H1 (cell line): ENCODE measurements around the gene BRD1. TPM values are rescaled to one million over a fixed set of nuclear protein-coding genes. Genes with fewer than 3 reads are reported as not detected.

ENCODE experiments used
- CTCF ChIA-PET: fragments of 300-600 bp; sonication (Branson Sonifier 250); formaldehyde crosslinking; loops from one replicate; lab custom pipeline; 2021; ENCODE audit not compliant: partially characterized antibody; lab: Charles Lee
- POLR2A ChIA-PET: fragments of 300-600 bp; sonication (Branson Sonifier 250); formaldehyde crosslinking; loops from one replicate; lab custom pipeline; 2021; ENCODE audit warnings: inconsistent platforms; ENCODE audit not compliant: partially characterized antibody; lab: Charles Lee
- DNase-seq, 2 experiments: peaks; one replicate each; pipeline versions ENCODE4 v3.0.0 to v3.0.0-alpha.2; 2010 to 2022; ENCODE audit warnings: low spot score in 2 of 2, low read depth in 1 of 2, mixed read lengths in 1 of 2
- FAIRE-seq: peaks from 2 replicates; lab custom pipeline; 2011; peaks lifted over from hg19 to GRCh38; lab: Jason Lieb, UNC
- H2AFZ ChIP-seq: 2 replicates; pipeline ENCODE4 v1.8.1; 2012; ENCODE audit warnings: low read length, inconsistent platforms
- H2AK5ac ChIP-seq: 2 replicates; pipeline ENCODE4 v1.6.1; 2013; ENCODE audit warnings: low read depth, low read length
- H2BK120ac ChIP-seq: replicated peaks from 2 replicates; pipeline ENCODE3; 2013; ENCODE audit warnings: low read depth, low read length, inconsistent platforms
- H2BK12ac ChIP-seq: 2 replicates; pipeline ENCODE4 v1.6.1; 2013; ENCODE audit warnings: low read depth, low read length
- H2BK15ac ChIP-seq: 2 replicates; pipeline ENCODE4 v1.6.1; 2013; ENCODE audit warnings: low read length
- H2BK20ac ChIP-seq: 2 replicates; pipeline ENCODE4 v1.6.1; 2013; ENCODE audit warnings: low read length
- H2BK5ac ChIP-seq: 2 replicates; pipeline ENCODE4 v1.6.1; 2013; ENCODE audit warnings: low read depth, low read length
- H3K14ac ChIP-seq: 2 replicates; pipeline ENCODE4 v1.6.1; 2013; ENCODE audit warnings: inconsistent platforms; ENCODE audit not compliant: insufficient read length
- H3K18ac ChIP-seq: 2 replicates; pipeline ENCODE4 v1.6.1; 2013; ENCODE audit warnings: low read length; ENCODE audit errors: extremely low read depth
- H3K23ac ChIP-seq: 2 replicates; pipeline ENCODE4 v1.6.1; 2013; ENCODE audit warnings: inconsistent platforms; ENCODE audit not compliant: insufficient read length
- H3K23me2 ChIP-seq: 2 replicates; pipeline ENCODE4 v1.6.1; 2013; ENCODE audit warnings: low read depth, low read length
- H3K27ac ChIP-seq: 2 replicates; pipeline ENCODE4 v1.6.1; 2011; ENCODE audit warnings: low read depth, low read length, inconsistent platforms
- H3K27me3 ChIP-seq, 4 experiments: replicated peaks in 1 of 4; 1 replicate in 1 of 4; 2 replicates in 3 of 4; pipeline versions ENCODE4 v1.6.1 to v1.8.1; 2011 to 2013; ENCODE audit warnings: low read length in 3 of 4, mild to moderate bottlenecking in 3 of 4, inconsistent platforms in 2 of 4, mixed read lengths in 2 of 4, moderate library complexity in 1 of 4; ENCODE audit not compliant: control insufficient read depth in 3 of 4, insufficient read depth in 3 of 4; ENCODE audit errors: extremely low read depth in 1 of 4
- H3K36me3 ChIP-seq, 4 experiments: 2 replicates each; pipeline versions ENCODE4 v1.6.1 to v1.8.1; 2011 to 2013; ENCODE audit warnings: mild to moderate bottlenecking in 4 of 4, low read length in 3 of 4, moderate library complexity in 2 of 4, control low read depth in 1 of 4, inconsistent platforms in 1 of 4; ENCODE audit not compliant: insufficient read depth in 4 of 4, control insufficient read depth in 2 of 4
- H3K4ac ChIP-seq: replicated peaks from 2 replicates; pipeline ENCODE3; 2013; ENCODE audit warnings: low read length, low read depth, mixed read lengths, inconsistent platforms; ENCODE audit not compliant: insufficient read length
- H3K4me1 ChIP-seq, 4 experiments: replicated peaks in 1 of 4; 1 replicate in 1 of 4; 2 replicates in 3 of 4; pipeline versions ENCODE4 v1.6.1 to v1.8.1; 2011 to 2013; ENCODE audit warnings: low read length in 3 of 4, inconsistent platforms in 2 of 4, mixed read lengths in 1 of 4; ENCODE audit not compliant: insufficient read depth in 4 of 4, control insufficient read depth in 3 of 4
- H3K4me2 ChIP-seq, 2 experiments: 2 replicates each; pipeline versions ENCODE4 v1.6.1 to v1.8.1; 2011 to 2013; ENCODE audit warnings: low read depth in 2 of 2, low read length in 2 of 2, control low read depth in 1 of 2, inconsistent platforms in 1 of 2, mild to moderate bottlenecking in 1 of 2; ENCODE audit not compliant: insufficient read depth in 1 of 2
- H3K4me3 ChIP-seq, 4 experiments: fragments of 200-600, 300-600 bp in 1 of 4; sonication (generic), shearing (Covaris generic), sonication (Bioruptor Twin) in 1 of 4; 2 replicates each; pipeline versions ENCODE4 v1.5.1 to v1.8.1; 2011 to 2016; ENCODE audit warnings: low read length in 4 of 4, low read depth in 3 of 4, control low read depth in 2 of 4, inconsistent platforms in 2 of 4, mild to moderate bottlenecking in 2 of 4, mixed read lengths in 1 of 4, moderate library complexity in 1 of 4; ENCODE audit not compliant: insufficient read depth in 2 of 4; ENCODE audit errors: extremely low read depth in 1 of 4
- H3K56ac ChIP-seq: replicated peaks from 2 replicates; pipeline ENCODE3; 2013; ENCODE audit warnings: low read depth, mild to moderate bottlenecking, mixed read lengths, low read length, inconsistent platforms; ENCODE audit not compliant: insufficient read length
- H3K79me1 ChIP-seq: 2 replicates; pipeline ENCODE4 v1.6.1; 2013; ENCODE audit warnings: low read depth, low read length, control low read depth
- H3K79me2 ChIP-seq, 2 experiments: 2 replicates each; pipeline versions ENCODE4 v1.6.1 to v1.8.1; 2012 to 2013; ENCODE audit warnings: low read length in 2 of 2, mild to moderate bottlenecking in 2 of 2, inconsistent platforms in 1 of 2; ENCODE audit not compliant: insufficient read depth in 2 of 2, control insufficient read depth in 1 of 2
- H3K9ac ChIP-seq, 4 experiments: replicated peaks in 1 of 4; 1 replicate in 1 of 4; 2 replicates in 3 of 4; pipeline versions ENCODE4 v1.6.1 to v1.8.1; 2011 to 2013; ENCODE audit warnings: low read depth in 3 of 4, low read length in 3 of 4, control low read depth in 2 of 4, mild to moderate bottlenecking in 2 of 4, moderate library complexity in 2 of 4, inconsistent platforms in 1 of 4; ENCODE audit errors: extremely low read depth in 1 of 4
- H3K9me3 ChIP-seq, 2 experiments: 2 replicates each; pipeline versions ENCODE4 v1.6.1 to v1.8.1; 2012 to 2013; ENCODE audit warnings: mild to moderate bottlenecking in 2 of 2, moderate library complexity in 2 of 2, control low read depth in 1 of 2, inconsistent platforms in 1 of 2, low read depth in 1 of 2, low read length in 1 of 2, mixed read lengths in 1 of 2; ENCODE audit not compliant: insufficient read depth in 2 of 2
- H4K20me1 ChIP-seq, 2 experiments: replicated peaks in 1 of 2; 2 replicates each; pipeline versions ENCODE3 to v1.8.1; 2011 to 2013; ENCODE audit warnings: inconsistent platforms in 2 of 2, low read length in 2 of 2, mild to moderate bottlenecking in 1 of 2; ENCODE audit not compliant: insufficient read depth in 2 of 2, control insufficient read depth in 1 of 2
- H4K5ac ChIP-seq: 2 replicates; pipeline ENCODE4 v1.6.1; 2013; ENCODE audit warnings: low read length, low read depth, mixed read lengths, inconsistent platforms; ENCODE audit not compliant: insufficient read length
- H4K8ac ChIP-seq: 2 replicates; pipeline ENCODE4 v1.8.0; 2013; ENCODE audit warnings: mild to moderate bottlenecking, moderate library complexity, low read length, inconsistent platforms; ENCODE audit not compliant: insufficient read depth; ENCODE audit errors: extremely low read depth
- H4K91ac ChIP-seq: replicated peaks from 2 replicates; pipeline ENCODE3; 2013; ENCODE audit warnings: low read length, mixed read lengths, inconsistent platforms; ENCODE audit not compliant: insufficient read length
- CEBPB ChIP-seq: IDR thresholded peaks from 2 replicates; pipeline ENCODE4 v1.6.1; 2012; ENCODE audit warnings: low read depth, low read length
- FOSL1 ChIP-seq: IDR thresholded peaks from 2 replicates; pipeline ENCODE4 v1.6.1; 2011; ENCODE audit warnings: mild to moderate bottlenecking, low read depth, low read length, moderate library complexity; ENCODE audit not compliant: insufficient read depth
- PHF8 ChIP-seq: fragments of 200-600 bp; sonication (generic); conservative IDR thresholded peaks from 2 replicates; pipeline ENCODE4 v1.7.1; 2012; ENCODE audit warnings: low read depth, mild to moderate bottlenecking, inconsistent platforms, low read length, moderate library complexity
- RAD21 ChIP-seq, 2 experiments: IDR thresholded peaks in 1 of 2; conservative IDR thresholded peaks in 1 of 2; 2 replicates each; pipeline ENCODE4 v1.6.1; 2011; ENCODE audit warnings: low read depth in 2 of 2, low read length in 2 of 2, improper control_type of control experiment in 1 of 2, inconsistent platforms in 1 of 2, mild to moderate bottlenecking in 1 of 2, moderate library complexity in 1 of 2
- RBBP5 ChIP-seq: IDR thresholded peaks from 2 replicates; pipeline ENCODE4 v1.7.1; 2012; ENCODE audit warnings: low read depth, mild to moderate bottlenecking, inconsistent platforms, low read length, moderate library complexity, borderline replicate concordance
- RXRA ChIP-seq: IDR thresholded peaks from 2 replicates; pipeline ENCODE4 v1.6.1; 2011; ENCODE audit warnings: low read depth, mild to moderate bottlenecking, low read length, moderate library complexity; ENCODE audit not compliant: insufficient read depth
- WGBS, 2 experiments: shearing (Covaris generic) in 1 of 2; methylation state at CpG; one replicate each; pipeline versions ENCODE4 v1.1.6 to v1.1.7; 2013 to 2015; ENCODE audit warnings: low lambda C conversion rate in 2 of 2, mixed read lengths in 2 of 2, inconsistent platforms in 1 of 2, low coverage in 1 of 2, missing lambda C conversion rate in 1 of 2; ENCODE audit not compliant: insufficient replicate concordance in 2 of 2, insufficient coverage in 1 of 2, insufficient read length in 1 of 2; ENCODE audit errors: extremely low coverage in 1 of 2, missing lambda C conversion rate in 1 of 2; 5-methylcytosine and 5-hydroxymethylcytosine counted together
- polyA plus RNA-seq, 7 experiments: library from polyadenylated mRNA; depleted of rRNA in 3 of 7; stranded (reverse) in 5 of 7; unstranded in 2 of 7; fragments of >200 nt in 5 of 7; fragments of 200-250 nt in 2 of 7; gene quantifications; 1 replicate in 5 of 7; 2 replicates in 1 of 7; 4 replicates in 1 of 7; pipeline versions ENCODE4 v1.2.1 to v1.2.3, GENCODE V29; 2011 to 2013; ENCODE audit warnings: missing spikeins in 2 of 7, mixed read lengths in 2 of 7
- total RNA-seq: library from RNA; stranded (reverse); fragmentation: NEBNext Ultra II Directional; extraction: Animal tissue kit (Norgen Biotek cat#: 25700); gene quantifications from 2 replicates; pipeline ENCODE4 v1.2.1, GENCODE V29; 2021

BRD1 gene
- total and polyA plus RNA-seq, 2 of the 8 experiments (the other 6 are each of a cell fraction or from before 2014, with no cell fraction given): 6.8 to 34.0 TPM

DNA sequence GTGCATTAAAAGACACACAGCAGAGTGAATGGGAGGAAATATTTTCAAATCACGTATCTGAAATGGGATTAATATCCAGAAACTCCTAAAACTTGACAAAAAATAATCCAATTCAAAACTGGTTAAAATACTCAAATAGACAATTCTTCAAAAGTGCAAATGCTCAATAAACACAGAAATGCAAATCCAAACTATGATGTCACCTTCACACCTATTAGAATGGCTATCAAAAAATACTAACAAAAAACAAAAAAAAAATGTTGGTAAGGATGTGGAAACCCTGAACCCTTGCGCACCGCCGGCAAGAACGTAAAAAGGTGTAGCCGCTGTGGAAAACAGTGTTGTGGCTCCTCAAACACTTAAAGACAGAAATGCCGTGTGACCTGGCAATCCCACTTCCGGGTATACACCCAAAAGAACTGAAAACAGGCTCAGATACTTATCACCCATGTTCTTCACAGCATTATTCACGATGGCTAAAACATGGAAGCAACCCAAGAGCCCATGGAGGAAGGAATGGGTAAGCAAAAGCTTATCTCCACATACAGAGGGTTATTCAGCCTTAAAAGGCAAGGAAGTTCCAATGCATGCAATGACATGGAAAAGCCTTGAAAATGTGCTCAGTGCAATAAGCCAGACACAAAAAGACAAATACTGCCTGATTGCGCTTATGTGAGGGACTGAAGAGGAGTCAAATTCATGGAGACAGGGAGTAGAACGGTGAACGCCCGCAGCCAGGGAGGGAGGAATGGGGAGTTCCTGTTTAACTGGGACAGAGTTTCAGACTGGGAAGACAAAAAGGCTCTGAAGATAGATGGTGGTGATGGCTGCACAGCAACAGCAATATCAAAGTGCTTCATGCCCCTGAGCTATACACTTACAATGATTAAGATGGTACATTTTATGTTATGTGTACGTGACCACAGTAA is 19.6 kb downstream of the BRD1 start:
- no peak overlapping the region for H3K23ac ChIP-seq
- H3K4me1 ChIP-seq: no peaks in the 10 kb centered on the region; a peak in 1 of 7 replicates
- H3K36me3 ChIP-seq: peaks cover 0 to 8% (median 2%) of the 10 kb centered on the region in 4 experiments; a peak in 3 of 8 replicates
- H2BK120ac ChIP-seq: no peak overlapping the region
- H3K4ac ChIP-seq: no peak overlapping the region
- no peak for TF ChIP-seq FOSL1
- TF ChIP-seq PHF8: no peak
- TF ChIP-seq RXRA: no peak
- TF ChIP-seq RBBP5: no peak
- TF ChIP-seq CEBPB: no peak
- no peak for TF ChIP-seq RAD21 (IDR thresholded peaks at IDR 0.05 in 1 of 2, conservative IDR thresholded peaks at IDR 0.05 in 1 of 2; ENCODE audit: low read depth in 2 of 2, low read length in 2 of 2)
- TF ChIP-seq, all 59 proteins: peak for 0
- Histone ChIP-seq H2AFZ (no peak overlapping the region), H3K79me1 (peaks cover 20% of the 10 kb centered on the region), H2BK20ac (no peak overlapping the region), H3K14ac (no peak overlapping the region), H3K9ac (no peak overlapping the region), H3K79me2 (peaks cover 24 to 99% of the 10 kb centered on the region in 2 experiments), H4K8ac (no peak overlapping the region), H2BK5ac (no peak overlapping the region; the same call in 1 of the 2 replicates), H2AK5ac (no peak overlapping the region), H3K4me2 (no peak overlapping the region), H3K56ac (no peak overlapping the region), H4K20me1 (peaks cover 25 to 37% of the 10 kb centered on the region in 2 experiments), H3K18ac (no peak overlapping the region), H3K23me2 (no peaks in the 10 kb centered on the region), H3K27me3 (no peaks in the 10 kb centered on the region), H3K27ac (no peak overlapping the region), H2BK15ac (no peak overlapping the region), H4K91ac (no peak overlapping the region), H3K9me3 (no peaks in the 10 kb centered on the region), H4K5ac (no peak overlapping the region), H2BK12ac (no peak overlapping the region), H3K4me3 (no peak overlapping the region)
- DNase-seq (no peak), FAIRE-seq (no peak)
- ChIA-PET POLR2A (no interaction called here), CTCF (interaction anchor here (0.7 kb wide), 1 partner anchor 29 kb away, joined by 3 read pairs; no protein-coding TSS in a partner anchor)
- WGBS, 2 experiments: 94% methylated on average over 14 of the region's 14 CpGs; no CpG with 5 or more reads in 1 of the 2 experiments
